GM20000 (cell line): ENCODE results near the gene ZCWPW2.

Experiments
- DNase-seq: peaks from one replicate; pipeline ENCODE4 v3.0.0; 2012; ENCODE audit warnings: low spot score
- TF ChIP-seq, protein P1 (sequence below): IDR thresholded peaks from 2 replicates; pipeline ENCODE4 v1.5.1; 2012; ENCODE audit warnings: mild to moderate bottlenecking, control low read depth; ENCODE audit errors: extremely low read depth, missing control alignments

ZCWPW2 gene

DNA sequence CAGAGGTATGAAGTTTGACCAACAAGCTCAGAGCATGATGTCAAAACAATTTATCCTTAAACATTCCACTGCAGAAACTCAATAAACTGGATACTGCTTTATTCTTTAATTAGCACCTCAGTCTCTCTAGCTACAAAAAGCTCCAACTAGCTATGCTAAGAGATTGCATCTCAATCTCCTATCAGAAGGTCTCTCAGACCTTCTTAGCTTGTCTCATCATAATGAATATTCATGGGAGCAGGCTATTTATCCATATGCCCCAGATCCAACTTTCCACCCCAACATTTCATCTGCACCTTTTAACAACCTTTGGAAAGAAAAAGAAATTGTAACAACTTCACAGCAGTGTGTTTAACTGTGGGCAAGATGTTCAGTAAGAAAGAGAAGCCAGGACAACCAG, 11.3 kb upstream of the ZCWPW2 start:
- DNase-seq, result no peak
- TF ChIP-seq, protein P1, sequence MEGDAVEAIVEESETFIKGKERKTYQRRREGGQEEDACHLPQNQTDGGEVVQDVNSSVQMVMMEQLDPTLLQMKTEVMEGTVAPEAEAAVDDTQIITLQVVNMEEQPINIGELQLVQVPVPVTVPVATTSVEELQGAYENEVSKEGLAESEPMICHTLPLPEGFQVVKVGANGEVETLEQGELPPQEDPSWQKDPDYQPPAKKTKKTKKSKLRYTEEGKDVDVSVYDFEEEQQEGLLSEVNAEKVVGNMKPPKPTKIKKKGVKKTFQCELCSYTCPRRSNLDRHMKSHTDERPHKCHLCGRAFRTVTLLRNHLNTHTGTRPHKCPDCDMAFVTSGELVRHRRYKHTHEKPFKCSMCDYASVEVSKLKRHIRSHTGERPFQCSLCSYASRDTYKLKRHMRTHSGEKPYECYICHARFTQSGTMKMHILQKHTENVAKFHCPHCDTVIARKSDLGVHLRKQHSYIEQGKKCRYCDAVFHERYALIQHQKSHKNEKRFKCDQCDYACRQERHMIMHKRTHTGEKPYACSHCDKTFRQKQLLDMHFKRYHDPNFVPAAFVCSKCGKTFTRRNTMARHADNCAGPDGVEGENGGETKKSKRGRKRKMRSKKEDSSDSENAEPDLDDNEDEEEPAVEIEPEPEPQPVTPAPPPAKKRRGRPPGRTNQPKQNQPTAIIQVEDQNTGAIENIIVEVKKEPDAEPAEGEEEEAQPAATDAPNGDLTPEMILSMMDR, result no peak

DNA sequence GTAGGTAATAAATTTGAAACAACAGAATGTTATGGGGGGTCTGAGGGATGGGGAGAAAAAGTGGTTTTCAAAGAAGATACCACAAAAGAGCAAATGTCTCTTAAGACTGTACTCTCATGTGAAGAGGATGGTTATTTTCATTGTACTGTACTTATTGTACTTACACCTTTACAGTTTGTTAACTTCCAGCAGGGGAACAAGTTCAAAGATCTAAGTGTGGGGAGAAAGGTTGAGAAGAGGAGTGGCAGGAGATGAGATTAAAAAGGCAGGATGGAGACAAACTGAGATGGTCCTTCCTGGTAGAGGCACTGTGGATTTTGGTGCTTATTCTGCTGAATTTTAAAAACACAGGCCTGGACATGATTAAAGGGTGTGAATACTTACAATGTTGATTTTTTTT, 5.4 kb upstream of the ZCWPW2 start:
- DNase-seq, result no peak
- TF ChIP-seq, protein P1, result no peak

DNA sequence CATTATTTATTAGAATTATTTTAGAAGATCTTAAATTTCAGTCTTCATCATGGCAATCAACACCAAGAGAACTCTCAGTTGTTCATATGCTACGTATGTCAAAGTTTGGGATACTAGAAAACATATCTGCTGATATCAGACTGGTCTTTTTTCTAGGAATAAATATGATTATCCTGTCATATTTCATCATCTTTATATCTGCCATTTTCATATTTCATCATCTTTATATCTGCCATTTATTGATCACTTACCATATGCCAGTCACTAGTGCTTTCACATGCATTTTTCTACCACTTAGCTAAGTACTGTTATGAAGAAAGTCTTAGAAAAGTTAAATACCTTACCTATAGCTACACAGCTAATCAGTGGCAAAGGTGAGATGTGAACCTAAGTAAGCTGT, 2.8 kb upstream of the ZCWPW2 start:
- TF ChIP-seq, protein P1, result no peak
- no peak for DNase-seq

DNA sequence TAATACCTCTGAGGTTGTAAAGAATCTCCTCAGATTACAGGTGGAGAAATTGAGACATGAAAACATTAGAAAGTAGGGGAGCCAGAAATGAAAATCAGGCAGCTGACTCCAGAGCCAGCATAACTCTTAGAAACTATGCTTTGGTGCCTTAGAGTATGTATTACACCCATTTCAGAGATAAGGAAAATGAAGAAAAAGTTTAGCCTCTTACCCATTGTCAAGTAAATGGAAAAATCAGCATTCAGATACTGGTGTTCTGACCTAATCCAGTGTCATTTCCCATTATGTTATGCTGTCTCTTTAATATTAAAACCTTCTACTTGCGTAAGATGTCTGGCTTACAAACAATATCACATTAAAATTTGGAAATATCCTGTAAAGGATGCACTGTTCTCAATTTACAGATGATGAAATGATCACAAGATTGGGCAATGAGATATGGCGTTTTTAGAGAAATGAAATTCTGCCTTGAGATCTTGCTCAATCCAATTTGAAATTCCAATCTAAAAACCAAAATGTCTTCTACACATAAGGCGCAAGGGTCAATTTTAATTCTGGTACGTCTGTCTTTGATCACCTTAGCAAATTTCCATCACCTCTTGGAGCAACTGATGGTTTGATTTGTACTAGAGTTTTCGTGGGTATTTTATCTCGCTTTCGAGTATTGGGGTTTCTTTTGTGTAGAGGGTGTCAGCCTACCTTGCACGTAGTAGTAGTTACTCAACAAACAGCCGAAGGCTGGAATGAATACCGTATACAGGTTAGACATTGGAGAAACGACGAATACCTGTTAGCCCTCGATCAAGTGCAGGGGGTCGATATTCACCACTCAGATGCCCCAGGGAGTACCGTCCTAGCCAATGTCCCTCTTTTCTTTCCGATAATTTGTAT, 902 bp upstream of the ZCWPW2 start:
- DNase-seq, result no peak
- TF ChIP-seq, protein P1, result no peak

DNA sequence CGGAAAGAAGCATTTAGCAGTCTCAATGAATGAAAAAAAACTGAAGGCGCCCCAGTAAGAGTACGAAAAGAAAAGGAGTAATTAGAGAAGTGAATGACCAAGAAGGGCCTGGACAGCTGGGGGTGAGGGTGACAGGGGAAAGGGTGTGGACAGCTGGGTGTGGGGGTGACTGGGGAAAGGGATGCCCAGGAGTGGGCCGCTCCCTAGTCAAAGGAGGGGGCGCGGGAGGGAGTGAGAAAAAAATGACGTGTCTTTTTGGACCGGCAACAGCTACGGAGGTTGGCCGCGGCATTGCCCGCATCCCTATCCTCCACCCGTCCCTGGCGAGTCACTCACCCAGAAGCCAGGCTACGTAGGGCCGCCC, 274 bp upstream of the ZCWPW2 start:
- DNase-seq, result no peak
- TF ChIP-seq, protein P1, result no peak

DNA sequence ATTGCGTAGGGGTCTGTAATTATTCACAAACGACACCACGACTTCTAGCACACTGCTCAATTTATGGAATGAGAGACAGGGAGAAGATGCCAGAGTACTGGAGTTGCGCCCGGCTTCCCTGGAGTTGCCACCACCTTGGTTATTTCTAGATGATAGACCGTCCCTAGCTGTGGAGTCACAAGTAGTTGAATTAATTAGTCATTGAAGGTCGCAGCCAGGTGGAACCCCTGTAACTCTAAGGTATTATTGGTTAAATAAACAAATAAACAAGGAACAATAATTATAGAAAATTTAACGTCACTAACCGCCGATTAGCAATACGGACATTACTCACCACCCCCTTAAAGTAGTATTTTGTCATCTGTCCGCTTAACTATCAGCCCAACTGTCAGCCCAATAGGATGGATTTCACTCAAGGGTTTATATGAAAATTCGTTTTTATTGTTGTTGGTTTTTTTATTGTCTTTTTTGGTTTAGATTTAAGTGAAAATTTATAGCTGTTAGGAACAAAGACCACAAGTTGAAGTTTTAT, 1.0 kb downstream of the ZCWPW2 start:
- TF ChIP-seq, protein P1, result no peak
- DNase-seq, result no peak

DNA sequence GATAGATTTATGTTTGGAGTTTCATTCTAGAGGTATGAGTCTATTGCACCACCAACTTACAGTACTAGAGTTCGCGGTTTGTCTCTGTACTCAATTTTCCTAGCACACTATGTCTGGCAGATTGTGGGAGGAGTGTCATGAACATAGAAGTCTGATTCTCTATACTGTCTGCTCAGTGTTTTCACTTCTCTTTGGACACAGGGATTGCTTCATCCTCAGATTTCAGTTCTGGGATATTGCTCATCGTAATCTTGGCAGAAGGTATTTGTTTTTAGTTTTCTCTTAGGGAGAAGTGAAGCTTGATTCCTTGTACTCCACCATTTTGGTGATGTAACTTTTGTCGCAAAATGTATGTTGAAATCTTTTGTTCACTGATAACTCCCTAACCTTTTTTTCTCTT, 27.9 kb downstream of the ZCWPW2 start:
- DNase-seq, result no peak
- TF ChIP-seq, protein P1, result no peak
